NCI-H446 treated with DMSO at 0.1 percent for 48 hours (cell line): ENCODE measurements around the gene GIT1.

Source experiments
- DNase-seq: peaks from one replicate; lab custom pipeline; 2025; lab: John Stamatoyannopoulos, UW

GIT1 gene, protein sequence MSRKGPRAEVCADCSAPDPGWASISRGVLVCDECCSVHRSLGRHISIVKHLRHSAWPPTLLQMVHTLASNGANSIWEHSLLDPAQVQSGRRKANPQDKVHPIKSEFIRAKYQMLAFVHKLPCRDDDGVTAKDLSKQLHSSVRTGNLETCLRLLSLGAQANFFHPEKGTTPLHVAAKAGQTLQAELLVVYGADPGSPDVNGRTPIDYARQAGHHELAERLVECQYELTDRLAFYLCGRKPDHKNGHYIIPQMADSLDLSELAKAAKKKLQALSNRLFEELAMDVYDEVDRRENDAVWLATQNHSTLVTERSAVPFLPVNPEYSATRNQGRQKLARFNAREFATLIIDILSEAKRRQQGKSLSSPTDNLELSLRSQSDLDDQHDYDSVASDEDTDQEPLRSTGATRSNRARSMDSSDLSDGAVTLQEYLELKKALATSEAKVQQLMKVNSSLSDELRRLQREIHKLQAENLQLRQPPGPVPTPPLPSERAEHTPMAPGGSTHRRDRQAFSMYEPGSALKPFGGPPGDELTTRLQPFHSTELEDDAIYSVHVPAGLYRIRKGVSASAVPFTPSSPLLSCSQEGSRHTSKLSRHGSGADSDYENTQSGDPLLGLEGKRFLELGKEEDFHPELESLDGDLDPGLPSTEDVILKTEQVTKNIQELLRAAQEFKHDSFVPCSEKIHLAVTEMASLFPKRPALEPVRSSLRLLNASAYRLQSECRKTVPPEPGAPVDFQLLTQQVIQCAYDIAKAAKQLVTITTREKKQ

DNA sequence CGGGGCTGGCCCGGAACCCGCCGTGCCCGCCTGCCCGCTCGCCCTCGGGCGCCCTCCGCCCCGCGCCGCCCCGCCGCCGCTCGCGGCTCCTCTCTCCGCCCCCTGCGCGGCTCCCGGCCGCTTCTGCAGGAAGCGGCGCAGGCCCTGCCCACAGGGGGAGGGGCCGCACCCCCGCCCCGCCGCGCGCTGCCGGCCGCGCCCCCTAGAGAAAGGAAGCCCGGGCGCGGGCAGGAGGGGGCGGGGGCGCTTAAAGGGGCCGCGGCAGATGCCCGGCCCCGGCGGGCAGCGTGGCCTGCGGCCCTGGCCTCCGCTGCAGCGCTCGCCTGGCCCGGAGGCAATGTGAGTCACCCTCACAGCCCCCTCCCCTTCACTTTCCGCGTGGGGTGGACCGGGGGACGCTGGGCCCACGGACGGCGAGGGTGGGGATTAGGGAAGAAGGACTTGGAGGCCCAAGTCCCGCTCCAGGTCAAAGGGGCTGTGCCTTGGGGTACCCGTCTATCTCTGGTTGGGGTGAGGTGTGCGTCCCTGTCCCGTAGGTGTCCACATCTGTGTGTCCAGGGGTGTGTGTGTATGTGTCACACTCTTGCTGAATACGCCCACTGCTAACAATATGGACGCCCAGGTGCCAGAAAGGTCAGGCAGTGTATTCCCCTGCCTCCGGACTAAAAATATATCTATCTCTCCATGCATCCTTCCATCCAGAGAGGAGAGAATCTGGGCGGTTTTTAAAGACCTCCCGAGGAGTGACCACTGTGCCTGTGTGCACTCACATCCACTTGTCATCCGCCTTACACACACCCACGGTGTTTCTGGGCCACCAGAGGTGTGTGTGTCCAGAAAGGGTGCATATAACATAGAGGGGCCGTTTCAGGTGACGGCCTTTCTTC is at the start of gene GIT1:
Gene GIT1, minus strand, starts transcription at position 125 of the 887 bp plus-strand sequence. CDS start 270 bp downstream, outside the sequence.
- peak; percentile 59 for DNase-seq

DNA sequence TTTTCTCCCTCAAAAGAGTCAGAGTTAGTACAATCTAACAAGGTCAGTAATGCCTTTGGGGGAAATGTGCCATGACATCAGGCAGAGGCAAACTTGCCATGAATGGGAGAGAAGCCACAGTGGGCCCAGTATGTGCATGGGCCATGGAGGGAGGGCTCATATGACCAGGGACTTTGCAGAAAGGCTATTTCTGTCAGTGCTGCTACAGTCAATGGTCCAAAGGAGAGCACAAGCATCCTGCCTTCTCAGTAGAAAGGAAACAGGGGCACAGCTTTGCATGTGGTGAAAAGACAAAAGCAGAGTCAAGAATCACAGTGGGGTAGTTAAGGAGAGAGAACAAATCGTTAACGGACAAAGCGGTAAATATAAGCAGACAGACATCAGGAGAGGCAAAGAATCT is 44.4 kb upstream of the GIT1 start:
- DNase-seq = no peak

DNA sequence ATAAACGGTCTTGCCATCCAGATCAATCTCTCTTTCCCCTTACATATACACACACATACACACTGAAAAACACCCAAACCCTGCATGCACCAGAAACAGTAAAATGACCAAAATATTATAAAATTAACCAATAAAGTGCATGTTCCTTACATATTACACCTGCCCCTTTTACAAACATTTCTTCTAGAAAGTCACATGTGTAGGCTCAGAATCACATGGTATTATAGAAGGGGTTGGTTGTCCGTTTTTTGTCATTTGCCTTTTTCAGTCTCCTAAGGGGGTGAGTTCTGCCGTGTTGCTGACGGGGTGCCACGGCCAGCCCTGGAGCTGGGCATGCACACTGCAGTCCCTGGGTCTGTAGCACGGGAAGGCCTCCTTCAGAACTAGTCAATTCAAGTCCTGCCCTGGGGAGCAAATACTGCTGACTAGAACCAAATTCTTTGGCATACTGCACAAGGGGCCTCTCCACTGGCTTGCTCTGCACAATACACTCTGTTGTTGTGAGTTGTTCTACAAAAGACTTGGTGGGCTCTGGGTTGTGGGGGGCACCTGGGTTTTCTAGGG is 41.3 kb upstream of the GIT1 start:
- no peak for DNase-seq

DNA sequence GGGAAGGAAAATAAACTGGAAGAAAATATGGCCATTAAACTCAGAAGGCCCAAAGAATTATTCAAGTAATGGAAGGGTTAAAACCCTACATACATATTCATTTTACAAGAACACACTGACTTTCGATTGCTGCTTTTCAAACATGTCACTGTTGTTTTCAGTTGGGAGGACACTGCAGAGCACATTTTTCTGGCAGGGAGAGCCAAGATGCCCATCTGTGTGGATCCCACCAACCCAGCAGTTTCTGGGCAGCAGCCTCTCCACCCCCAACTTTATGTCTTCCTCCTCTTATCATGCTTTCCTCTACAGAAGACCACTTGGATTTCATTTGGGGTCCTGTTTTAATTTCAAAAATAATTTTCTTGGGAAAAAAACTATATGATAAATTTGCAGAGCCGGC is 40.4 kb upstream of the GIT1 start:
- DNase-seq = no peak

DNA sequence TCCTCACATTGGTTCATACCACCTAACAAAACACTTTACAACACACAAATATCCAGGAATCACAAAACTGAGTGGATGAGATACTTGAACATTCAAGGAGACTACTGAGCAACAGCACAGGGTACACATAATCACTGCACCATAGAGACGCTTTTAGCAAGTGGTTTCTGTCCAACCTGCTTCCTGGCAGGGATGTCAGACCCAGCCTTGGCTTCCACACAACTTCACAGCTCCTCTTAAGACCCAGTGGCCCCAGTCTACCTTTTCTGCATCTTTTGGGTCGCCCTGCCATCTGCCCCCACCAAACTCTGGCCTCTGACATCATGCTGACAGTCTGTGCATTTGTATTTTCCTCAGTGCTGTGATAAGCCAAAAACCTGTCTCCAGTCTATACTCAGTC is 39.2 kb upstream of the GIT1 start:
- DNase-seq = no peak

DNA sequence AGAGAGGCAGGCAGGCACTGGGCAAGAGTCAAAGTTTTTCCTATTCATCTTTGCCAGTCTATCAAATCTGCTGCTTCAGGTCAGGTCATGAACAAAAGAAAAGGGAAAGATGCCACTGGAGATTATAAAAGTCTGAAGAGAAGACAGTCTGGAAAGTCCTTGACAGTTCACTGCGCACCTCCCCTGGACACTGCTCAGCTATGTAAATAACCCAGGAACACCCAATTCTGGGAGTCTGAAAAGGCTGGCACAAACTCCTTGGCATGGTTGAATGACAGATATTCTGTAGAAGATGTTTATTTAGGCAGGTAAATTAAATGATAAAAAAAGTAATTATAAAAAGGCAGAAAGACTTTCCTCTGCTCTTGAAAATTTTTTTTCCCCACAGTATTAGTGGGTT is 38.5 kb upstream of the GIT1 start:
- DNase-seq = no peak

DNA sequence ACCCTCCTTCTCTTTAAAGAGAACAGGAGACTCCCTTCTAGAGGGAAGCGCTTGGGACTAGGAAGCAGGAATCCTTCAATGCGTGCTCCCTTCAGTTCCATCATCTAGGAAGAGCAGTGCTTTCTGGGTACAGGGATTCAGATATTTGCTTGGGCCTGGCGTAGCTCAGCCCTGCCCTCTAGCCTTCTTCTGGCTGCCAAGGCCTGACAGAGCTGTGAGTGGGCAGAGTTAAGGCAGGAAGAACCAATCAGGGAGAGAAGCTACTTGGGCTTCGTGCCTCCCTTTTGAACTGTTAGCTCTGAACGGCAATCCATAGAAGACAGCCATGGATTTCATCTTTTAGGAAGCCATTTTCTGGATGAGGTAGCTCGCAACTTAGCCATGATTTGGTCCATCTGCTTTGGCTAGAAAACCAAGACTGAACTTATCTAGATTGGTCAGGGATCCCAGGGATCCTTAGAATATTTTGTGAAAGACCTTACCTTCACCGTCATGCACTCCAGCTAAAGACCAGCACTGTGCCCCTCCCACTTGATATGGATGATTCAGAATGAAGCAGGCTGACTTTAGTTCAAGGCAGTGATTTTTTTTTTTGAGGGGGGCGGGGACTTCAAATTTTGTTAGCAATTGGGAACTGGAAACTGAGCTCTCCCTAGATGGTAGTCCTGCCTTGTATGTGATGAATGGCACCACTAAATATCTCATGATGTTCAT is 35.7 kb upstream of the GIT1 start:
- DNase-seq = peak; percentile 20

DNA sequence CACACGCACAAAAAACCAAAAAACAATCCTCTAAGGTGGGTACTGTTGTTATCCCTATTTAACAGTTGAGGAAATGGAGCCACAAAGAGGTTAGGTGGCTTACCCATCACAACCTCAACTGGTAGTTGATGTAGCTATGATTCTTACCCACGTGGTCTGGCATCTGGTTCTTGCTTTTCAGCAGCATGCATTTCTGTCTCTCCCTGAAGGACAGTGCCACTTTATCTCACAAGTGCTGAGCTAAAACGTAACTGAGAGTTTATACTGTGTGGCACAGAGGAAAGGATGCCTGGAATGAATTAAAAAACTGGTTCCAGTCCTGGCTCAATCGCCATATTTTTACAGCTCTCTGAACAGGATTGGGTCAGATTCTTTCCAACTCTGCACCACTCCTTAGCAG is 35.1 kb upstream of the GIT1 start:
- no peak for DNase-seq

DNA sequence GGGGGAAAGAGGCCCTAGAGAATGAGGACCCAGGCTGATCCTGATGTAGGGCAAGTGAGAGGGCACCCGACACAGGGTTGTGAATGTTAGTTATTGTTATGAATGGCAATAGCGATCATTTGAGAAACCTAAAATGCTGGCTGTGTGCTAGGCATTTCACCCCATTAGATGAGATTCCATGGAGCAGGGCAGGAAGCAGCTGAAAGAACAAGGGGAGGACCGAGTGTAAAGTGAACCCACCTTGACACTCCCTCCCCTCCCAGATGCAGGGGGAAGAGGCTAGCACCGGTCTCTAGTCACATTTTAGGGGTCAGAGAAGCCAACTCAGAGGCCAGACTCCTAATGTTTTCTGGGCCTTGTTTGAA is 33.8 kb upstream of the GIT1 start:
- no peak for DNase-seq

DNA sequence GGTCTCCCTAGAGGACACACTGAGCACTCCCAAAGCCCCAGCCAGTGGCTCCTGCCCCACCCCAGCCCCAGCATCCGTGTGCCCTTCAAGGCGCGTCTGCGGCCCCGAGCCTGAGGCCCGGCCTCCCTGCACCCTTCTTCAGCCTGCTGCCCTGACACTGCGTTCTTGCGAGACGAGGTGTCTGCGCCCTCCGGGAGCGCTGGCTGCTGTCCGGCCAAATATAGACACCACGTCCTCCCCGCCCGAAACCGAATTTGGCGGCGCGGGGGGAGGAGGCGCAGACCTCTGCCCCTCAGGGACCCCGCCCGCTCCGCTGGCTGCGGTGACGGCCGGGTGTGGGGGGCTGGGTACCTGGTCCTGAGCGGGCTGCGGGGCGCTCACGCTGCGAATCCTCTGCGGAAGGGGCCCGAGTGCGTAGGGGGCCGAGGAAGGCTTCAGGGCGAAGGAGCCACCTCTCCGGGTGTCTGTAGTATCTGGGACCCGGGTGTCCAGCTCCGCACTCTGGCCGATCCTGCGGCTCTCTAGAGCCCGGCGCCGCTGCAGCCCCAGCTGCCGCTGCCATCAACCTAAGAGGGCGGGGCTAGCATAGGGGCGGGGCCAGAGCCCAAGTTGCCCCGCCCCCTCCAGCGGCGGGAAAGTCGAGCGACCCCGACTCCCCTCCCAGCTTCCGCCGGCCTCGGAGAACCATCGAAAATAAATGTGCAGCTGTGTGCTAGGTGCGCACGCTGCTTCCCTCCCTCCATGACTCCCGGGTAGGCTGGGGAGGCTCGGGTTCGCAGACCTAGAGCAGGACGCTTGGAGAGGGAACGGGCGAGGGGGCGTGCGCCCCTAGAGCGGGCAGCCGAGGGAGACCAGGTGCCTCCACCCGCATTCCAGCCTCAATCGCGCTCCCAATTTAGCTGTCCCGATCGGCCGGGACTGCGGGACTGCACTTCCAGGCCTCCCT is 33.2 kb upstream of the GIT1 start, which contains the start of gene CORO6:
Gene CORO6, minus strand, starts transcription at position 576 of the 946 bp plus-strand sequence. CDS start 1,491 bp downstream, outside the sequence.
- DNase-seq = no peak

DNA sequence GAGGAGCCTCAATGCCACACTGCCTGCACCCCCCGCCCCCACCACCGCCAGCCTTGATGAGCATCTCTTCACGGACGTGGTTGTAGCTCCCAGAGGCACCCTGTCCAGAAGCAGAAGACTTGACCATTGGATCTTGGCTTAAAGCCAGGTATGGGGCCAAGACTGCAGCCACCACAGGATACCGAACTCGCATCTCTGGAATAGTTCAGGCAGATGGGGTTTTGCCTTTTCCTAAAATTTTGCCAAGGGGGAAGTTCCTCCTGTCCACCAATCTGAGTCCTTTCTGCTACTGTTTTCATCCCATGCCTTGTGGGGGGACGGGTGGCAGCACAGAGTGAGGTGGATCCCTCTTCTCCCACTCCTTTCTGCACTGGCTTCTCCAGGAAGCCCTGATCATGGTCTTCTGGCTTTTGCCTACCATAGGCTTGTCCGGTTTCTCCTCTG is 32.3 kb upstream of the GIT1 start:
- DNase-seq = no peak

DNA sequence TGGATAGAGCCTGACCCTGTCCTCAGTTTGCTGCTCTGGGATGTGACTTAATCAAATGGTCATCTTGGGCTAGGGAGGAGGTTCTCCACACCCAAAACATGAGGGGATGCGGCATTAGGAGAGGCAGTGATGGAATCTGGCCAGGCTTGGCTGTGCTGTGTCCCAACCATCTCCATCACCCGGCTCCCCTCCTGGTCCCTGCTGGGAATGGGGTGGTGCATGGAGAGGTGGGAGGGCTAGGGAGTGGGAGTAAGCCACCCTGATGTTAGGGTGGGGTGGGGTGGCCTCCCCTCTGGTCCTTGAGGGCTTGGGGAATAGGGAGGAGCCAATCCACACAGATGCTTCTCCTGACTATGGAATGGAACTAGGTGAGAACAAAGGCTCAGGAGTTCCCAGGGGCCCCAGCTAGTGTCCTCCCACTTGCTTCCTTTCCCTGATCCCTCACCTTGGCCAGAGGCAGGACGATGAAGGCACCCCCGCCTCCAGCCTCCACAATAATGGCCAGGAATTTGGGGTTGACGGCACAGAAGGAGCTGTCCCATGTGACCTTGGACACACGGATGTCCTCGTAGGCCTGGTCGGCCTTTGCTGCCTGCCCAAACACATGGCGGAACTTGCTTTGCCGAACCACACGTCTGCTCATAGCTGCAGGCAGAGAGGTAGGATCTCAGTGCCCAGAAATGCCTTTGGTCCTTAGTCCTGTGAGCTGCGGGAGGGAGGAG is 31.5 kb upstream of the GIT1 start:
- DNase-seq = no peak

DNA sequence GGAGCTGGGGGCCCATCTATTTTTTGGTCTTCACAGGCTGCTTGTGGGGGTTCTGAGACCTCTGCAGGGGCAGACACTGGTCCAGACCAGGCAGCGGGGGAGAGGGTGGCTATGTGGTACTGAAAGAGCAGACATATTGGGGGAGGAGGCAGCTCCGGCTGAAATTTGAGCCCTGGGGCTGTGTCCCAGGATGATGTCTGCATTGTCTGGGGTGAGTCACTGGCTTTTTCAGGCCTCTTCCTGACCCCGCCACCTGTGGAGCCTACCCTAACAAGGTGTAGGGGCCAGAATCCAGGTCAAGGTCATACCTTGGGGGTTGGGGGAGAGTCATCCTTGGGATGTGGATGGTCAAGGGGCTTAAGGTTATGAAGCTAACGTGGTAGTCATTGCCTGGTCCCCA is 30.8 kb upstream of the GIT1 start:
- no peak for DNase-seq

DNA sequence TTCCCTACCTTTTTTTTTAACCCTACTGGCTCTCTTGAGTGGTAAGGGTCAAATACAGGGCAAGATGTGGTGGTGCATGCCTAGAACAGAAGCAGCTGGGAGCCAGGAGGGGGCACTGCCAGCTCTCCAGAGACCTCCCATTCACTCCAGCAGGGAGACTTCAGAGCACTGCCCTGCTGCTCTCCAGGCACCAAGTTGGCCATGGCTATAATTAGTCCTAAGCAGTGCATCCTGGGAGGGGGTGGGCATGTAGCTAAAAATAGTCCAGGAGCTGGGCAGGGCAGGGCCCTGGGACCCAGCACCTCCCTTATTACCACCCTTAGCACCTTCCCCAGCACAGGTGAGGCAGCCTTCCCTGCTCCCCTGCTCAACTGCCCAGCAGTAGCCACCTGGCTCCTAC is 29.8 kb upstream of the GIT1 start:
- DNase-seq = no peak

DNA sequence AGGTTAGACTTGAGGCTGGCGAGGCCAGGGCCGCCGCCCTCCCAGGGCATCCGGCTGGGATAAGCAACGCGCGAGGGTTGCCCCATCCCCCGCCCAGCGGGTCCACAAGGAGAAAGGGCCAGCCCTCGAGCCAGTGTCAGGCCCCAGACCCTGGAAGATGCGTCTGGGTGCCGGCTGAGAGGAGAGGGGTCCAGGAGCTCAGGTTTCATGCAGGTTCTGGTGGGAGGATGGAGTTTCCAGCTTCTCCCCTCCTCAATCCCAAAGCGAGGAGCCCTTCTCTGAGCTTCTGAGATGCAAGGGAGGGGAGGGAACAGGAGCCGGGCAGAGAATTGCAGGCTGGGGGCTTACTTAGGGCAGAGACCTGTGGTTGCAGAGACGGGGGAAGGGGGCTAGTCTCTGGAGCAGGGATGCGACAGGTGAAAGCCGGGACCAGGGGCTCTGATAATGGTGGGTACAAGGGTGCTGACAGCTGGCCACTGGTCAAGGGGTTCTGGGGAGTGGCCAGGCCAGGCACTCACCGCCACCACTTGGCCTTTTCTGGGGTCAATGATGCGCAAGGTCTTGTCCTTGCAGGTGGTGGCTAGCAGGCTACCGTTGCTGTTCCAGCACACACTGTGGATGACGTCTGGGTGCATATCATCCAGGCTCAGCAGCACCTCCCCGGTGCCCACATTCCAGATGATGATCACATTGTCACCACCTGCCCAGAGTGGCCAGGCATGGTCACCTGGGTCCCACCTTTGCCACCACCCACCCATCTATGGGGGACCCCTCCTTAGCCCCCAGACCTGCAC is 29.0 kb upstream of the GIT1 start:
- DNase-seq = no peak

DNA sequence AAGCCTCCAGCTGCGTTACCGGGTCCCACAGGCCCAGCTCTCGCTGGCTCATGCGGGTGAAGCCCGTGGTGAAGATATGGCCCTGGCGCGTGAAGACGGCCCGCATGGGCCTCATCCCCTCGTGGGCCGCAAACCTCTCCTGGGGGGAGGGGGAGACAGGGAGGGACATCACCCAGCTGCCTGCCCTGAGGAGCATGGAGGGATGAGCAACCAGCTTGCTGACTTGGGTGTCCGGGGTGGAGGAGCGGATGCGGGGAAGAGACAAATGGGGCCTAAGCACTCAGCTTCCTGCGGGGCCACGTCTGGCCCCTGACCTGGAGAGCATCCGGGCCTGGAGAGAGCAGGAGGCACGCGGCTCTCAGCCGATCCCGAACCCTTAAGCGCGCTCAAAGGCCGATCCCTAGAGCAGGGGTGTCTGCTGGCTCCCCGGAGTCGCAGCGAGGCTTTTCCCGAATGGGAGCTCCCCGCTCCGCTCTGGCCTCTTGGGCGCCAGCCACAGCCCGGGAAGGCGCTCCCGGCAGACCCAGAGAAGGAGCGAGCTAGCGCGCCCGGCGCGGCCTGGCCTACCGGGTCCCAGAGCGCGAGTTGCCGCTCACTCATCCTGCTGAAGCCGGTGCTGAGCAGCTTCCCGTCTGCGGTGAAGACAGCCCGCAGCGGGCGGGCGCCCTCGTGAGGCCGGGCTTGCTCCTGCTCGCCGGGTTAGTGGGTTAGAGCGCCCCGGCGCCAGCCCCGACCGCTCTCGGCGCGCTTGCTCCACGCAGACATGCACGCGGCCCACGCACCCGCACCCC is 28.2 kb upstream of the GIT1 start:
- no peak for DNase-seq

DNA sequence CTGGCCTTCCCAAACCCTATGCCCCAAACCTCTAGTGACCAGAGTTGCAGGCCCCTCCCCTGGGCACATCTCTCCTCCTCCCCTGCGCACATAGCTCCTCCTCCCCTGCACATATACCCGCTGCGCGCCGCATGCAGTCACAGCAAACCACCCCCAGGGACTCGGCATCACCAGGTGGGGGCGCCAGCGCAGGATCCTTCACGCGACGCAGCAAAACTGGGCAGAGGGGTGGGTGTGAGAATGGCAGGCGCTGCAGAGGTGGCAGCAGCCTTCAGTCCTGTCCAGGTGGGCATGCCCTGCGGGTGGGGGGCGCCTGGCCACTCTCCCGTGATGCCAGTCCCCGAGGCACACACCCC is 27.7 kb upstream of the GIT1 start:
- DNase-seq = no peak
